ENCODE results near the gene ITM2B. TPM values are rescaled to one million over a fixed set of nuclear protein-coding genes. Genes with fewer than 3 reads are reported as not detected.

The ITM2B gene
- total RNA-seq, 1 donor from 2014 or later = 48.7 TPM

DNA sequence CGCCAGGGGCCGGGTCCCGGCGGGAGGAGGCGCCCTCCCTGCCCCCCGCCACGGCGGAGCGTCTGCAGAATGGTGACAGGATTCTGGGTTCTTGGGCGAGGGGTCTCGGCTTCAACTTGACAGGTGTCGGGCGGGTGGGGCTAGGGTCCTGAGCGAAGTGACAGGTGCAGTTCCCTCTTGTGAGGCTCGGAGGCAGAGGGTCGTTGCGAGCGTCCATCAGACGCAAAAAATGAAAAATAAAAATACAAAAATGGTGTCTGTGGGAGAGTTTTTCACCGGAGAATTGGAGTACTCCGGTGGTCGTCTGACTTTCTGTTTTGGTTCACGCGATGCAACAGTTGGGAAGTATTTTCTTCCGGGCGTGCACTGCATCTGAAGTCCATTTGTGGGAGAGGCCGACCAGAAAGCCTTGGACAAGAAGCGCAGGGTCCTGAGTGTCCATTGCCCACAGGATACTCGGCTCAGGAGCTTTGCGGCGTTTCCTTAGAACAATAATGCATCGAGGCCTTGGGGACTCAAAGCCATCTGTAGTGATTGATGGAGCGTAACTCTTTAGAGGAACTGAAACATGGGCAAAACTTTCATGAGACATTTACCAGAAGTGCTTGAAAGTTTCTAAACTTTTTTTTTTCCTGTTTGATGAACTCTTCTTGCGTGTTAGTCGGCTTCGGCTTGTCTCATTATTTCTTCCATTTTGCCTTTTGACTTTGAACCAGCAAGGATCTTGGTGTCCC lies 71.3 kb downstream of the ITM2B start:
- intact Hi-C loops (cut with micrococcal nuclease) = loop anchor here (5.0 kb wide), 2 partner anchors 98 to 188 kb away; no protein-coding TSS in a partner anchor
- H3K36me3 Mint-ChIP-seq (ENCODE audit: low read depth) = peaks cover 40% of the 10 kb centered on the region

GRCh38 chr13:48311223-48311622 lies 78.2 kb downstream of the ITM2B start:
- intact Hi-C loops (cut with micrococcal nuclease) = no loop called here
- H3K9me3 Mint-ChIP-seq = no peaks in the 10 kb centered on the region
- peaks cover 51% of the 10 kb centered on the region for H3K36me3 Mint-ChIP-seq (ENCODE audit: low read depth)
- H3K4me1 Mint-ChIP-seq (ENCODE audit: low read depth) = peaks cover 11% of the 10 kb centered on the region
- no peaks in the 10 kb centered on the region for H3K27me3 Mint-ChIP-seq (ENCODE audit: low read depth)
- DNase-seq (ENCODE audit: low spot score) = no peak
- H3K4me3 Mint-ChIP-seq (ENCODE audit: low read depth) = no peak overlapping the region
- no peak overlapping the region for H3K27ac Mint-ChIP-seq

More for the DNA sequence above, 71.3 kb downstream of the ITM2B start:
- no peak for DNase-seq (ENCODE audit: low spot score)
- Mint-ChIP-seq H3K27me3 (ENCODE audit: low read depth) (no peaks in the 10 kb centered on the region), H3K4me3 (ENCODE audit: low read depth) (peak overlapping the region; percentile 99), H3K4me1 (ENCODE audit: low read depth) (peaks cover 28% of the 10 kb centered on the region), H3K27ac (peak overlapping the region; percentile 93), H3K9me3 (no peaks in the 10 kb centered on the region)

DNA sequence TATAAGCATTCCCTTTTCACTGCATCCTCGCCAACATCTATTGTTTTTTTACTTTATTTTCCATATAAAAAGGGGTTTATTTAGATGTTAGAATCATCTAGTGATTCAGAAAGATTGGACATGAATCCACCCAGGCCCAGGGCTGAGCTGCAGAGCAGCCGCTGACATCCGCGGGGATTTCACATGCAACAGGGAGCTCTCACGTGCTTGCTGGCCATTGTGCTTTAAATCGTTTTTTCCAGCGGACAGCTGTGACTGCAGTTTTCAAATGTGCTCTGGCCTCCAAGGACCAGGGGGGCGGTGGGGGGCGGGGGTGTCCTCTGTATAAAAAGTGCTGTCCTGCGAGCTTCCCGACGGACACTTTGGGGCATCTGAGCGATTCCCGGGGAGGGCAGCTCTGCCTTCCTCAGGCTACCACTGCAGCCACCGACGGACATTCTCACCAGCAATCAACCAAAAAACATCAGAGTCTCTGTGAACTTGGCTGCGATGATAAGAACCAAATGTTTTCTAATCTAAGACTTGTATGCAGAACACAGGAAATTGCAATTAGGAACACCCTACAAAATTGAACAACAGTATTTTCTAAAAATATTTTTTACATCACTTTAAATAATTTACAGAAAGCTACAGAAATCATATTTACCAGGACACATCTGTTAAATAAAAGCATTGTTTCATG lies 83.1 kb downstream of the ITM2B start:
- H3K27me3 Mint-ChIP-seq (ENCODE audit: low read depth) = peaks cover 4% of the 10 kb centered on the region
- intact Hi-C loops (cut with micrococcal nuclease) = no loop called here
- peaks cover 4% of the 10 kb centered on the region for H3K9me3 Mint-ChIP-seq
- H3K4me3 Mint-ChIP-seq (ENCODE audit: low read depth) = no peak overlapping the region
- H3K27ac Mint-ChIP-seq = no peak overlapping the region
- DNase-seq (ENCODE audit: low spot score) = no peak
- H3K36me3 Mint-ChIP-seq (ENCODE audit: low read depth) = peaks cover 65% of the 10 kb centered on the region
- H3K4me1 Mint-ChIP-seq (ENCODE audit: low read depth) = peaks cover 11% of the 10 kb centered on the region

- intact Hi-C loops (cut with micrococcal nuclease) = no loop called here
- no peak overlapping the region for H3K27ac Mint-ChIP-seq
- DNase-seq (ENCODE audit: low spot score) = no peak
- H3K36me3 Mint-ChIP-seq (ENCODE audit: low read depth) = peaks cover 72% of the 10 kb centered on the region
- H3K4me3 Mint-ChIP-seq (ENCODE audit: low read depth) = no peak overlapping the region
- H3K27me3 Mint-ChIP-seq (ENCODE audit: low read depth) = peaks cover 4% of the 10 kb centered on the region
- peaks cover 12% of the 10 kb centered on the region for H3K9me3 Mint-ChIP-seq
- peaks cover 11% of the 10 kb centered on the region for H3K4me1 Mint-ChIP-seq (ENCODE audit: low read depth)
These were observed 84.0 kb downstream of the ITM2B start for GRCh38 chr13:48316826-48317510.

DNA sequence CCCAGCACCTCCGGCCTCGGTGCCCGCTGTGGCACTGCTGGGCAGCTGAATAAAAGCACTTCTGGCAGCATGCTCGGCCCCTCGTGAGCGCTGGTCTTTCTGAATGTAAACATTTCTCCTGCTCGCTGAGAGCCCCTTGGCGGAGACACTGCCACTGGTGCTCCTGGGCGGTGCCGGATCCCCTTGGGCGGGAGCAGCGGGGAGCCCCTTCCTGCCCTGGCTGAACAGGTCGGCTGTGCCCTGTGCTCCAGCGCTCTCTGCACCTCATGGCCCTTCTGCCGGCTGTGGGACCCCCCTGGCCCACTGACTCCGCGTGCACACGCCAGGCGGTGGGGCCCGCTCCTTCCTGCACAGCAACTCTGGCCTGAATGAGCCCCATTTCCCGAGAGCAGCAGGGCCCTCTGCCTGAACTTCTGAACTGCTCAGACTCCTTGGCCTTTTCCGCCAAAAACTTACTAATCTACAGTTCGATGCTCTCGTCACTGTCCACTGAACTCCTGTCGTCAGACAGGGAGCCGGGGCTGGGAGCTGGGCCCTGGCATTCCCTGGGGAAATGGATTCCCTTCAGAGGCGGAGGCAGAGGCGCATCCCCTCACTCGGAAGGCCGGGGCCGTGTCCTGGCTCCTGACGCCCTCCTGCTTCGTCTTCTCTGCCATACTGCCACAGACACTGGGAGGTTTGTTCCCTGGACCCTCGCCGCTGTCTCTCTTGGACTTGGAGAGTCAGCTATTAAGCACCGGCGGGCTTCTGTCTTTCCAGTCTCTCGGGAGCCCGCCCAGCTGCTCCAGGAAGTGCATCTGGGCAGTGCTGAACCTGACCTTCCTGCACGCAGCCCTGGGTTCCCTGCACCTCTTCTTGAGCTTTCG lies 84.7 kb downstream of the ITM2B start:
- no peak overlapping the region for H3K4me3 Mint-ChIP-seq (ENCODE audit: low read depth)
- intact Hi-C loops (cut with micrococcal nuclease) = no loop called here
- no peak for DNase-seq (ENCODE audit: low spot score)
- H3K27ac Mint-ChIP-seq = no peak overlapping the region
- peaks cover 19% of the 10 kb centered on the region for H3K9me3 Mint-ChIP-seq
- H3K4me1 Mint-ChIP-seq (ENCODE audit: low read depth) = peaks cover 11% of the 10 kb centered on the region
- H3K27me3 Mint-ChIP-seq (ENCODE audit: low read depth) = peaks cover 4% of the 10 kb centered on the region
- peaks cover 74% of the 10 kb centered on the region for H3K36me3 Mint-ChIP-seq (ENCODE audit: low read depth)

- Mint-ChIP-seq H3K36me3 (ENCODE audit: low read depth) (peaks cover 74% of the 10 kb centered on the region), H3K9me3 (peaks cover 26% of the 10 kb centered on the region), H3K4me1 (ENCODE audit: low read depth) (peaks cover 14% of the 10 kb centered on the region), H3K27me3 (ENCODE audit: low read depth) (peaks cover 4% of the 10 kb centered on the region), H3K4me3 (ENCODE audit: low read depth) (no peak overlapping the region), H3K27ac (no peak overlapping the region)
- intact Hi-C loops (cut with micrococcal nuclease) = no loop called here
- DNase-seq (ENCODE audit: low spot score) = no peak
These were observed 85.4 kb downstream of the ITM2B start for GRCh38 chr13:48318377-48318811.

DNA sequence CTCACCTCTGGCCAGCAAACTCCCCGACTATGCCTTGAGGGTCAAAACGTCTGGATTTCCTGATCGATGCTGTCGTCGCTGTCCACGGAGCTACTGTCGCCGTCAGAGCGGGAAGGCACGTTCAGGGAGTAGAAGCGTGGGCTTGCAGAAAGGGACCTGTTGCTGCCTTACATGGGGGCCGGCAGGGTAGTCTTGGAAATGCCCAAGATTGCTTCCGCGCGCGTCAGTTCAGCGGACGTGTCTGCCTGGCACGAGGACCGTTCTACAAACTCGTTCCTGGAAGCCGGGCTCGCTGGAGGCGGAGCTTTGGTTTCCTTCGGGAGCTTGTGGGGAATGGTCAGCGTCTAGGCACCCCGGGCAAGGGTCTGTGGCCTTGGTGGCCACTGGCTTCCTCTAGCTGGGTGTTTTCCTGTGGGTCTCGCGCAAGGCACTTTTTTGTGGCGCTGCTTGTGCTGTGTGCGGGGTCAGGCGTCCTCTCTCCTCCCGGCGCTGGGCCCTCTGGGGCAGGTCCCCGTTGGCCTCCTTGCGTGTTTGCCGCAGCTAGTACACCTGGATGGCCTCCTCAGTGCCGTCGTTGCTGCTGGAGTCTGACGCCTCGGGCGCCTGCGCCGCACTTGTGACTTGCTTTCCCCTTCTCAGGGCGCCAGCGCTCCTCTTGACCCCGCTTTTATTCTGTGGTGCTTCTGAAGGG lies 86.0 kb downstream of the ITM2B start:
- Mint-ChIP-seq H3K27me3 (ENCODE audit: low read depth) (peaks cover 4% of the 10 kb centered on the region), H3K36me3 (ENCODE audit: low read depth) (peaks cover 71% of the 10 kb centered on the region), H3K4me1 (ENCODE audit: low read depth) (peaks cover 15% of the 10 kb centered on the region), H3K4me3 (ENCODE audit: low read depth) (peak overlapping the region; percentile 57), H3K27ac (no peak overlapping the region), H3K9me3 (peaks cover 27% of the 10 kb centered on the region)
- intact Hi-C loops (cut with micrococcal nuclease) = no loop called here
- no peak for DNase-seq (ENCODE audit: low spot score)

Other genes starting within 250 kb of the ITM2B start
- gene SUCLA2, start 231.9 kb upstream of the ITM2B start, total RNA-seq = 42.0 and 43.7 TPM in 2 replicates
- gene NUDT15, start 195.5 kb upstream of the ITM2B start, total RNA-seq = 12.2 and 15.9 TPM in 2 replicates
- gene MED4, start 138.1 kb upstream of the ITM2B start, total RNA-seq = 56.1 and 56.3 TPM in 2 replicates
- 27.1 and 28.0 TPM in 2 replicates for gene RB1, start 70.5 kb downstream of the ITM2B start, total RNA-seq
- gene LPAR6, start 179.9 kb downstream of the ITM2B start, total RNA-seq = 4.5 and 5.8 TPM in 2 replicates

Measured in activated T-helper 2 cell treated with anti-CD3 and anti-CD28 coated beads, Interferon-gamma antibody, Interleukin-2, Interleukin-4, amounts not matched to agents 10 μg/mL and 5 μg/mL and 100 μg/mL, durations not matched to agents 14 hours and 24 hours and 36 hours (primary cell).